NCI-H1048 (cell line): ENCODE results near the gene SOX6.

Experiments used
- DNase-seq: peaks from one replicate; lab custom pipeline; 2025; lab: John Stamatoyannopoulos, UW

Gene SOX6

DNA sequence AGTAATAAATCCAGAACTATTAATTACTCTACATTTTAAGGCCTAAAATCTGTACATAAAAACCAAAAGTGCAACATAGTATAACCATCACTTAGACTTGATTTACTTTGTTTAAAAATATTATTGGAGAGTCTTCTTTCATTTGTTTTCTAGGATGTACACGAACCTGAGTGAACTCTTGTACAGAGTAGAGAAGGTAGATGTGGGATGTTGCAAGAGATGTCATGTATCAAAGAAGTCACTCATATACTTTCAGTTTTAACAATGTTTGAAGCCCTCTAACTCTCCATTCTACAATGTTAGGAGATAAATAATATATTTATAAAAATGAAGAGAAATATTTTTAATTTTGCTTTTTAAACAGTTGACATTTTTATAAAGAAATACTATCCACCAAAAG is 38.6 kb downstream of the SOX6 start:
- DNase-seq, result no peak

DNA sequence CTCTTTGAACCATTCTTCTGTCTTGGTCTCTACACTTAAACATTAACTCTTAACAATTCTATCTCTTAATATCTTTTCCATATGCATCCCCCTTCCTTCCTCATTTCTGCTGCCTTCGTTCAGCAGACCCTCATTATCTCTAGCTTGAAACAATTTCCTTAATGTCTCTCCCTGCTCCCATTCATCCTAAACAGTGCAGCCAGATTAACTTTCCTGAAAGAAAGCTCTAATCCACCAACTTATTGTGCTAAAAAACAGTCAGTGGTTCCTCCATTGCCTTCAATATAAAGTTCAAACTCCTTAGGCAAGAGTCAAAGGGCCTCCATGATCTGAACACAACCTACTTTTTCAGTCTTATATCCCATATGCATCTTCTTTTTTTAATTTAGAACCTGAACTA is 42.5 kb downstream of the SOX6 start:
- DNase-seq, result no peak

DNA sequence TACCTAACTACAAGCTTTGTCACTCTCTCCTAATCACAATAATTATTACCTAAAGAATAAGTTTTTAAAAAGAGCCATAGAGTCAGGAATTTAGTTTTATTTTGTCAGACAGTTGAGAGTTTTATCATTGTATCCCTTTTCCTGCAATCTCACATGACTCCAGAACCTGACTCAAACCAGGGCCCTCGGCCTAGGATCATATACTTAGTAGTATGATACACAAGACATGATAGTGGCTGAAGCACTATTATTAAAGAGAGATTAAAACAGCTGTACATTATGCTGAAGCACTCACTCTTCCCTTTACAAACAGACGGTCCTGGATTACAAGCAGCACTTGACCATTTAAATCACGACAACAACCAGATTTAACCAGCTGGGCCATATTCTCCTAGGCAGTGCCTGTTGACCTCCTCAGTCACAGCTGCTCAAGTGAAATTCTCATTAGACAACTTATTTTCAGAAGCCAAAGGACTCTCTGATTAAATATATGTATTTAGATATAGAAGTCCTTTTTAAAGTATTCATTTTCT is 44.0 kb downstream of the SOX6 start:
- DNase-seq, result no peak

DNA sequence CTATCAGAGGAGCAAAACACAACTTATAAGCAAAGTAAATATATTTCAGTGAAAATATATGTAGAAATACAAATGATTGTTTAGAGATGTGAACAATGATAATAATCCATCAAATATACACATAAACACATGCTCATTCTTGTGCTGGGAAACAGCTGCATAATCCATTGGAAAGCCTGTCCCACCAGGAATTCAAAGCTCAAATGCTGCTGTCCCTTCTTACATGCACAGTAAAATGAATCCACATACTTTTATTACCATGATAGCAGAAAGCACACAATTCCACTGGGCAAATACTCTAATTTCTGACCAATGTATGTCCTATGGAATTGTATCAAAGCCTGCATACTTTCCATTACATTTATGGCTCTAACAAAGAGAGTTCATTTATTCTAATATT is 44.5 kb downstream of the SOX6 start:
- DNase-seq, result no peak

DNA sequence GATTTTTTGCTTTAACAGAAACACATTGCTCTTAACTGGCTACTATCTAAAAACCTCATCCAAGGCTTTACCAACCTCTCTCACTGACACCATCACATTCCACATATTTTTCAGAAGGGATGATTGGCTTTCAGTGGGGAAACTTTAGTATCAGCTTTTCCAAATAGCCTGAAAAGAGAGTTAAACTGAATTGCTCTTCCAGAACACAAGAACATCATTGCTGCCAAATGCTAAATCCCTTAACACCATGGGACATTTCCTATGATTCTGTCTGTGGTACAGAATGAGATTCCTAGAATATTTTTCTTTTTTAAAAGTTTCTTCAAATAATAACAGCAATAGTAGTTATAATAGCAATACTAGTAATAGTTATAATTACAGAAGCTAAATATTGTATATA is 45.4 kb downstream of the SOX6 start:
- DNase-seq, result no peak

DNA sequence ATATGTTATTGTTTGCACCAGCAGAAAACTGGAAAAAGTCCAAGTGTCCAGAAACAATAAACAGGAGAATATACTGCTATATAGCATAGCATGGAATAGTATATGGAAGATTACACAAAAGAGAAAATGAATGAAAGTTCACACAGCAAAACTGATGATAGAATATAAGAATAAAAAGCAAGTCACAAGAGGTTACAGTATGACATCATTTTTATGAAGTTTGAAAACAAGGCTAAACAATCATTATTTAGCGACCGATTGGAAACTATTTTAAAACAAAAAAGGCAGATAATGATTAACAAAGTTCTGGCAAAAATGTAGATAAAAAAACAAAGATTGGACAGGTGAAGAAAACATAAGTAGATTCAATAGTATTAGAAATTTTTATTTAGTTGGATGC is 47.1 kb downstream of the SOX6 start:
- no peak for DNase-seq

DNA sequence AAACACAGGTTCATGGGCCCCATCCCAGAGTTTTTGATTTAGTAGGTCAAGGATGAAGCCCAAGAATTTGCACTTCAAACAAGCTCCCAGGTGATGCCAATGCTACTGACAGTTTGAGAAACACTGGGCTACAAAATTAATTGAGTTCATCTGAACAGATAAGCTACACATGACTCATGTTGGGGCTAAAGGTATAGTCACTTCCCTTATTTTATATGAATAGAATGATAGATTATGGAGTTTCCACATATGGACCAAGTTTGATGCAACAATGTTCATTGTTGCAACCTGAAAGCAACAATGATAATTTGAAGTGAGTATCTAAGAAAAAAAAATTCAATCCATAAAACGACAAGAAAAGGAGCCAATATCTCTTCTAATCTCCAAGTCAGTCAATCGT is 54.9 kb downstream of the SOX6 start:
- no peak for DNase-seq

DNA sequence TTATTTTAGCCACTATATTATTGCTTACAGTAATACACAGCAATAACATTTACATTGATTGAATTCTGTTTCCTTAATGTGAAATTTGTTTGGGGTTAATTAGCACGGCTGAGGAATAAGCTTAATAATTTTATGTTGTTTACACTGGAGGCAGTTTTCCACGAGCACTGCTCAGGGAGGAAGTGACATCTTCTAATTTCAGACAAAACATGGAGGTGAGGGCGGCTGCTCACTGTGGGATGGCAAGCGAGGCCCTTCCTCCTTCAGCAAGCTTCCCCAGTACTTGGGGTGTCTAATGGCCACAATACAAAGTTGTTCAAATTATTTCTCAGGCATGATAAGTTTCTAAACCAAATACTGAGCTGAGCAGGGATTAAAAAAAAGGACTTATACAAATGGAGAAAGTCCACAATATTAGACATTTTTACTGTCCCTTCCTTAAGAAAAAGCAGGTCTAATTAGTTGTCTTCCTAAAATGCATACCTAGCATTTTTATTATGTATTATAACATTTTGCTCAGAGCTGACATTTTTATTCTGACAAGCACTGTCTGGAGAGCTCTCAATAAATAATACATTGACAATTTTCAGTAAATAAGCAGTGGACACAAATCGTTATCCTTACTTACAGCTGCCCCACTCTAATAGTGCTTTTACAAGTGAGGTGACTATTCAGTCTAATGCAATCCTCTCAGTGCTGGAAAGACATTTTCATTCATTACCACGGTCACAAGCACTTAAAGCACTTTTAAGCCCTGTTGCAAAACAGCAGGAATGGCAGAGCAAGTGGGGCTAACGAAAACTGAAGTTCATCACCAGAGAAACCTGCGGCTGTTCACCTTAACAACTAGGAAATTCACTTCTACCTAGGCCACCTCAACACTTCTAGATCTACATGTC is 56.2 kb downstream of the SOX6 start:
- DNase-seq, result no peak

DNA sequence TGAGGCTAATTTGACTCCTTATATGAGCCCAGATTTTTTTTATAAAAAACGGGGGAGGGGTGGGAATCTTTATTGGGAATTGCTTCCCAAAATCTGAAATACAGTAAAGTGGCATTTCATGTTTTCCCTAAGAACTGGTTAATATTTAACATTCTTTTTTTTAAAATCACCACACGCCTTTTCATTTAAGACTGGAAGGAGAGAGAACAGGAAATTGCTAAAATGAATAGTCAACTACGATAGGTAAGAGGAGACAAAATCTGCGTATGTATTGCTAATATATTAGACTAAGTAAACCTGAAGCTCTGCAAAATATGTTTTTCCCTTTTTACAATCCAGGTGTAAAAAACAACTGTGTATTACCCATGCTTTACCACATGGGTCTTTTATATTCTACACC is 57.0 kb downstream of the SOX6 start:
- DNase-seq, result no peak

DNA sequence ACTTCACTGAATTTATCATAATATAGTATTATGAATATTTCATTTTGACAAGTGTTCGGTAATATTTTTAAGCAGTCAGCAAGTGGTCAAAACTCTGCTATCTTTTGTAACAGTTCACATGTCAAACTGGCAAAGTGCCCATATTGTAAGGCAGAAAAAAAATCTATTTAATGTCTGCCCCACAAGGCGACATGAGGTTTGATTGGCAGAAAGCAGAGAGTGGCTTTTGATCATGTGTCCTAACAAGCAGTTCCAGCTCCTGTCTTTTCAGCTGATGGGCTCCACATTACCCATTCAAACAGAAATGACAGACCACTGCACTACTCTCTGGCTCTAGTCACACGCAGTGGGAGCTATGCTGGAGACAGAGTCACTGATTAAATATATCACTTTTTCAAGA is 59.0 kb downstream of the SOX6 start:
- no peak for DNase-seq

DNA sequence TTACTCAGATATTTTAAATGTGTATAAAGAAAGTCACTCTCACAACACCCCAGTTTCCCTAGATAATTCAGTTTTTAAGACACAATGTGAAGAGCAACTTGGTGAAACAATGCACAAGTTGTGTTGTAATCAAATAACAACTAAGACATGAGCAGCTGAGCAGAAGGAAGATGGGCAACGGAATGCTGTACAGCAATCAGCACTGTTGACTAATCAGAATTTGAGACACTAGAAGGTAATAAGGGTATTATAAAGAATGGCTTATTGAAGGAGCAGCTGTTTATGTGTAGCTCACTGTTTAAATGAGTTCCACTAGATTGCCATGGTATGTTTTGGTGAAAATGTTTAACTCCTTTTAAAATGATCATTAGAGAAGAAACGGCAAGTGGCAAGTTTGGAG is 60.1 kb downstream of the SOX6 start:
- DNase-seq, result no peak

DNA sequence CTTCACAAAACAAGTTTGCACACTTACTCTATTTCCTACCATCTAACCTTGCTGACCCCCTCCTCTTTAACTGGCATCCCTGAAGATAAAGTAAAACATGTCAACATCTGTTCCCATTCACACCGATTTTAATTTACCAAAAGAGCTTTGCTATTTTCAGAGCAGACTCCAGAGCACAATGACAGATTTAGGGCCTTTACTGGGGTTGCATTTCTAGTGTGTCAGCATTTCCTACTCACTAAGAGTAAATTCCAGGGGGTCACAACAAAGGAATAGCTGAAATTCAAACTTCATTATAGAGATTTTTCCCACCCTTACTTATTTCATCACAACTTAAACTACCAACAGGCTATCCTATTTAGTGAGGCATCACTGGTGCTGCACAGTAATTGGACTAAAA is 60.8 kb downstream of the SOX6 start:
- no peak for DNase-seq

DNA sequence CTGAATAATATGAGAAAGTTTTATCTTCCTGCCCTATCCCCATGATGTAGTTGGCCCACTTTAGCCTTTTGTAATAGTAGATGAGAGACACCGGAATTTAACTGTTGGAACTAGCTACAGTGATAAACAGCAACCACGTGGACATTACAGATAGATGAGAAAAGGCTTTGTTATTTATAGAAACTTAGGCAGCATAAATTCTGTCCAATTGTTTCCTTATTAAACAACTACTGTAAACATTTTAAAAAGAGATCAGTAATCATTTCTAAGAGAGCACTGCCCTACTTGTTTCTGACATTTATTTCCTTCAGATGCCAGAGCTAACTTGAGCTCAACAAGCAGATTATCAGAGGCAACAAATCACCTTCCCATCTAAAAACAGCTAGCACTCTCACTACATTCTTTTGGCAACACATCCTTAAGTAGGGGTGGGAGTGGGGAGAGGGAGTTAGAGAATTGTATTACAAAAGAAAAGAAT is 63.1 kb downstream of the SOX6 start:
- DNase-seq, result no peak

DNA sequence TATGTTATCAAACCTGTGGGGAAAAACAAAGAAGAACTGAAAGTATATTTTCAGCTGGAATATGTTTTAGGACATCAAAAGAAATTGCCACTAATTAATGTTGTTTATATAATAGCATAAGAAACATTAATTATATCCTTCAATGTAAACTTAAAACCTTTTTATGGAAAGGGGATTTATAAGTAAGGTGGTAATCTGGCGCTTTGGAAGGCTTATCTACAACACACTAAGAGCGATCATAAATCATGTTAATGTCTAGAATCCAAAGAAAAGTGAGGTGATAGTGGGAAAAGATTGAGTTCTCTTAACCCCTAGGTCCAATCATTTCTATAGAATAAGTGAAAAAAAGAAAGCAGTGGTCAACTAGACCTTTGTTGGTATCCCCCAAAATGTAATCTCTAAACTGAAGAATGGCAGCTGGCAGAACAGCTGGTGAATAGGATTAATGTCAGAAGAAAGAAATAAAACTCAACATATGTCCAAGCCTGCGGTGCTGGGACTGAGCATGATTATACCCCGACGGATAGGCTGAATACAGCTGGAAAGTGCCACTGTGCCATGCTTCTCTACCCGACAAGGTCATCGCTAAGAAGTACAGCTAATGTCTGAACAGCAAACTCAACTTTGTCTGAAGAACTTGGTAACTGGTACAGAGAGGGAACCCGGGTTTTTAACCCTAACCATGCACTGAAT is 64.0 kb downstream of the SOX6 start:
- DNase-seq, result no peak

DNA sequence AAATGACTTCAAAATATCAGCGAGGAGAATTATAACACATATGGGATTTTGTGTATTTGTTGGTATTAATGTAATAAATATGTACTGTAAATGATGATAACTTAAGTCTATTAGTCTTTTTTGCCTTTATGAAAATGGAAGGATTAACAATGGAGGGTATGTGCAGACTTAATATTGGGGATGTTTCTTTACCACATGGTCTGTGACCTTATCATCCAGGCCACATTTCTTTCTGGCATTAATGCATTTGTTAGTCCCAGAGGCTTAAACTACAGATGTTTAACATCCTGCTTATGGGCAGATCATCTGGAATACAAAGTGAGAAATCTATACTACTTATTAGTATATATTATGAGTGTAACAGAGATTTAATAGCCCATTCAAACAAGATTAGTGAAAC is 64.6 kb downstream of the SOX6 start:
- no peak for DNase-seq

DNA sequence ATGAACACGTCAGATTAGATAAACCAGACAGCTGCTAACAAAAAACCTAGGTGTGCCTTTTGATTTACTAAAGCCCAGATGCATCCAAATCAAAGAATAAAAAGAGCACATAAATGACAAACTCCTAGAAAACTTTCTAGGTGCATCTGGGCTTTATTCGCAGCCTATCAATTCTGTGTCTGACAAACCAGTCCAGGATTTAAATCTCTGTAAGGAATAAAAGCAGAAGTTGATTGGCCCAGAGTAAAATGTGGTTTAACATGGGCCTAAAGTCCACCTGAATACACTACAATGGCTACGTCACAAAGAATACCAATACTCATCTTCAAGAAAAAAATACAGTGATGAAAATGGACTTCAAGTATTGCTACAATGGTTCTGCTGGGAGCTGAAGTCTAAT is 66.8 kb downstream of the SOX6 start:
- DNase-seq, result no peak

DNA sequence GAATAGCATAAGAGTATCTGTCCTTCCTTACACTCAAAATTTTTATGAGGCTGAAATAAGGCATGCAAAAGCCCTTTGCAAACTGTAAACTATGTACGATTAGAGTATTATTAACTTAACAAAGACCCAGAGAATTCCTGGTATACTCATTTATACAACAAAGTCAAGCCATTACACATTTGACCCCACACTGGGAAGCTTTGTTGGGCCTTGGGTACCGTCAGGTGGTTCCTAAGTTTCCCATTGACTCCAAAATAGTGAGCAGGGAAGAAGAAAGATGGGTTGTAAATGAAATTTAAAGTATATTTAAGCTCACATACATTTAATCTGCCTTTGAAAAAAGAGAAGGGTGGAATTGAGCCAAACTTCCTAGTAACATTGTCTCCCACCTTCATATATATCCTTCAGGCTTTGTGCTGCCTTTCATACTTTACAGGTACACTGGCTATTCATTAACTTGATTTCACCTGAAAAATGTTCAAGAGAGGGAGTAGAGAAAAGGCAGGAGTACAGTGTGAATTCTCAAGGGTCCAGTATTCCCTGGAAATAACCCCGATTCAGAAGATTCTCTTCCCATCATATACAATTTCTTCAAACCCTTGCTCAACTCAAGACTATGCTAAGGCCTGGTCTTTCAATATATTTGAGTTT is 68.6 kb downstream of the SOX6 start:
- DNase-seq, result no peak

DNA sequence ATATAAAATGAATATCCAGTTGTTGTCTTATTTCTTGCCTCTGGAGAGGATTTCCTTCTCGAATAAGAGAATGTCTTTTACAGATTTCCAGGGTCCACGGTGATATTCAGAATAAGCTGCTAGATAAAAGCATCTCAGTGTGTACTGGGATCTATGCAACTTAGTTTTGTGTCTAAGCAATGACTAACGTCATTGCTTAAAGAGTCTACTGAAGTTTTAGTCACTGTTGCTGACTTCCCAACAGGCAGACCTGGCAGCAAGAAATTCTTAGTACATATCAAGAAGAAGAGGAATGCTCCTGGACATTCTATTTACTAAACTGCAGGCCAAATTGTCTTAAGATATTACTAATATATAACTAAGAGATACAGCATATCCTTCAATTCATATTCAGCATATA is 70.3 kb downstream of the SOX6 start:
- no peak for DNase-seq

DNA sequence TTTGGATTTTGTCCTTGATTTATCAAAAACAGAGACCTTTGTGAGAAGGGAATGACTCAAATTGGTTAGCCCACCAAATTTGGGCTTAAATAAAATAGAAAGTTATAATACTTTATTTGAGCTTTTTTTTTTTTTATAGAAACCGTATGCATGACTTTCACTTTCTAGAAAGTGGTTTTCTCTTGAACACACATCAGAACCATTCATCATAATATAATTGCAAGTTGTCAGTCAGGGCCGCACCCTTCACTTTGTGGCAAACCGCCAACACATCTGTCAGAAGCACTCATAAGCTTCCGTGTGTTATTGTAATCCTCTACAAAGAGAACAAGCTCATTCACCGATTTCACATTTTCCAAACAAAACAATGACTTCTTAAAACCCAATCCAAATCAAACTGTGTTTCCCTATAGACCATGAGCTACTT is 76.1 kb downstream of the SOX6 start:
- peak; percentile 23 for DNase-seq

DNA sequence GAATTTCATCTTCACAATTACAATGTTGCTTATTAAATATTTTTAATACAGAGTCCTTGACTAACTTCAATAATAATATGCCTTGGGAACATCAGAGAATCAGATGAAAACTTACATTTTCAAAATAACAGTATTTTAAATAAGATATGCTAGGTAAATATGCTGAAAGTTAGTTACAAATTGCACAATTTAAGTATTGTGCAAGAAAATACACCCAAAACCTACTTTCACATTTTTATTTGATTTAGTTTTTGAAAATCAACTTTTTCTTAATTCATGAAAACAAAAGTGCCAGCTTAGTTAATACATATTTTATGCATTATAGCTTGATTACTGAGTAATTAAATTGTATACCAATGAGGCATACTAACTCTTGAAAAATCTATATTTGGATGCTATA is 76.8 kb downstream of the SOX6 start:
- DNase-seq, result no peak

DNA sequence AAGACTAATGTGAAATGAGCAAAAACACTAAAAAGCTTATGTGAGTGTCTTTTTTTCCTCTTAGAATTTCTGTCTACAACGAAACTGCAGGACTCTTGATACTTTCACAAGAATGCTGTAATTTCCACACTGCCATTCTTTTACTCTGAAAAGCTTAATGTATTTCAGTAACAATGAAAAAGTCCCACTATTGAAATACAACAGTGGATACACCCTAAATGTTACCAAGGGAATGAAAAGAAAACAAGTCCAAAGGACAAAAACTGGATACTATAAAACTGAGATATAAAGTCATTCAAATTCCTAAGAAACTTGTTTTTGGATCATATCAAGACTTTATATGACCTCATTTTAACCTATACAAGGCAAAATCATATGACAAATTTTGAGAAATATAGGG is 77.4 kb downstream of the SOX6 start:
- no peak for DNase-seq

DNA sequence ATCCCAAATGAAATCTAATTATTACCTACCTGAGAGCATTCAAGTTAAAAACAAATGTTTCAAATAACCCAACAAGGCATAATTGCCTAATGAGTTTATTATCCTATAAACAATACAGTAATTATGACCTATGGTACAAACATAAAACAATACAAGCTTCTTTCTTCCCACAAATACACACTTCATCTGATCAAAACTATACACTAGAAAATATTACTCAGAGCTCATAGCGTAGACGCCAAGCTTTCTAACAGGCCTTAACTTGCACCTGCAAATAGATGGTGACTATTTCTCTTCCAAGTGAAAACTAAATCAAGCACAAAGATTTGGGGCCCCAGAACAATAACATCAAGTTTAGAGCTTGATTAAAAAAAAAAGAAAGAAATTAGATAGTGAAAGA is 78.1 kb downstream of the SOX6 start:
- no peak for DNase-seq

DNA sequence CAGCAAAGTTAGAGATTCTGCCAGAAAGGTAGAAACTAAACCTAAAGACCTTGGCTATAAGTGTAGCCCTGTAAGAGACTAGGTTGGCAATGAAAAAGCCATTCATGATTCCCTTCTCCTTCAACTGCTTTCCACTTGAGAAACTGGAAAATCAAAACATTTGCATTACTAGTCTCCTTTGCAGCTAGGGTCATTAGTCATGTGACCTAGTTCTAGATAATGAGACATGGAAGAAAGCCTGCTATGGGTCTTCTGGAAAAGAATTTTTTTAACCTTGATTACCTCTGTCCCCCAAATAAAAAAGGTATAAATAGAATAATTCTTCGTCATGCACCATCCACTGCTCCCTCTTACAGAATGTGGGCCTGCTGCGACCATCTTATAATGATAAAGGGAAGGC is 80.1 kb downstream of the SOX6 start:
- no peak for DNase-seq
